CD4-positive, alpha-beta T cell treated with Interleukin-4 for 1 hour (primary cell): ENCODE results near the gene EPYC.

Experiments
- DNase-seq, 2 donors: peaks; one replicate each; pipeline ENCODE4 v3.0.0-alpha.2; 2020 to 2022

EPYC gene, protein sequence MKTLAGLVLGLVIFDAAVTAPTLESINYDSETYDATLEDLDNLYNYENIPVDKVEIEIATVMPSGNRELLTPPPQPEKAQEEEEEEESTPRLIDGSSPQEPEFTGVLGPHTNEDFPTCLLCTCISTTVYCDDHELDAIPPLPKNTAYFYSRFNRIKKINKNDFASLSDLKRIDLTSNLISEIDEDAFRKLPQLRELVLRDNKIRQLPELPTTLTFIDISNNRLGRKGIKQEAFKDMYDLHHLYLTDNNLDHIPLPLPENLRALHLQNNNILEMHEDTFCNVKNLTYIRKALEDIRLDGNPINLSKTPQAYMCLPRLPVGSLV

GRCh38 chr12:91004872-91005271 lies at the start of gene EPYC:
EPYC (minus strand) TSS chr12:91004972; CDS start chr12:91002565, 2,407 bp downstream.
- DNase-seq = no peak

DNA sequence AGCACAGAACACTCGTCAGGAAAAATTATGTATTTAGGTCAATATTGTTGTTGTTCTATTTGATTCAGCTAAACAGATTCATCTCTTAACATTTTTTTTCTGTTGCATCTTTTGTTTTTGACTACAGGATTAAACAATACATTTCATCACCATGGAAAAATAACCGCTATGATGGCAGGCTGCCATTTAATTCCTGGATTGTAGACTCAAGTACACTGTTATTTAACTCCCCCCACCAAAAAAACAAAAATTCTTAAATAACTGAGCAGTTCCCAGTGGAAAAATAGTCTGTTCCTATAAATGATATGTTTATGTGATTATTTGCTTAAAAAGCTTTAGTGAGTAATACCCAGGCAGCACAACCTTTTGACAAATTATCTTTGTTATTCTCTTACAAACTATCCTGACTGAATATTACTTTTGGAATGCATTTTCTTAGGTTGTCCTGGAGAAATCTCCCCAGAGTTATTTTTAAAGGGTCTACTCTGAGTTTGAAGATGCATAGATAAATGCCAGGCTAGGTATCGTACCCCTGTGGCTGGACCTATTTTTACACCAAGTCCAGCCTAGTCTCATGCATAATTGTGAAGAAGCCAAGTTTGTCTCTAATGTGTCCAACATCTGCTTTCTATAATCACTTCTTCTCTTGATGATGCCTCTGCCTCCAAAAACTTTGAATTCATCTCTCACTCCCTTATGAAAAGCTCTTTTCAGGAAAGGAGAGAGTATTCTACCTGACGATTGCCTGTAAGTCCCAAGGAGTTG lies 49.4 kb upstream of the EPYC start:
- DNase-seq = no peak

- DNase-seq = no peak
These were observed 47.3 kb upstream of the EPYC start for GRCh38 chr12:91052026-91052425.

DNA sequence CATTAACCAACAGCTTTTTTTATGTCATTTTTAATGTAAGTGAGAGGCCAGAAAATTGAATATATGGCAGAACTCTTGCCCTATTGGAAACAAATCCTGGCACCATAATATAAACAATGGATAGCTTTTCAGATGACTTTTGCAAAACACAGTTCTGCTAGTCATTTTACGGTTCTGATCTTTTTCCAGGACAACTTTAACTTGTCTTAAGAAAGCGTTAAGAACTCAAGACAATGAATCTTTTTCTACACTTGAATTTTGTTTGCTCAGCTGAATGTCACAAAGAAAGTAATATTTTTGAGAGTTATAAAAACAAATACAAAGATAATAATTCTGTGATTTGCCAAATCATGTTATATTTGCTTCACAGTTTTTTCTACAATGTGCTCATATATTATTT lies 39.8 kb upstream of the EPYC start:
- DNase-seq = no peak

DNA sequence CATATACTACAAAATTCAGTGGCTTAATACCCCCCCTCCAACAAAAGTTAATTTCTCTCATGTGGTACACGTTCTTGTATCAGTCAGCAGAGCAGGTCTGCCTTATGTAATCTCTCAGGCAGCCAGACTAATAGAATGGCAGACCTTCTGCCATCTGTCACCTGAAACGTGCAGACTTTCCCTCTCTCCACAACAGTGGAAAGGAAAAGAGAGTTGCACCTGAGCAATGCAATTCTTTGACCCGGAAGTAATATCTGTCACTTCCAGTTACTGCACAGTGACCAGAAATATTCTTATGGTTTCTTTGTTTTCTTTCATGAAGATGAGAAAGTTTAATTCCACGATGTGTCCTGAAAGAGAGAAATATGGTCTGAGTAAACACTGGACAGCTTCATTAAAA lies 38.6 kb upstream of the EPYC start:
- no peak for DNase-seq

- no peak for DNase-seq
These were observed 35.5 kb upstream of the EPYC start for GRCh38 chr12:91040096-91040755.

DNA sequence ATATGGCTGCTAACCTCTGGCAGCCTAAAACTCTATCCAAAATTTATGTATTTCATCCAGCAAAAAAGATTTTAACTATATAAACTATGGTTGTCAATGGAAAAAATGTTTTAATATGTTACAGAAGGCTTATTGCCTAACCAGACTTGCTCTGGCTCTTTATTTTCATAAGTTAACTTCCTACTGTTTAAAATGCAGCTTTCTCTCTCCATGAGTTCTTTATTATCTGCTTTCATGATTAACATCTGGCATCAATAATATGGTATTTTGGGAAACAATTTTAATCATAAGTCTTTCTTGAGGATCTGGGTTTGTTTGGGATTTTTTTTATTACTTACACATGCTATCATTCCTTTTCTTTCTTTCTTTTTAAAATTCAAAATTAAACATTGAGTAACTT lies 32.5 kb upstream of the EPYC start:
- no peak for DNase-seq

- no peak for DNase-seq
These were observed 28.5 kb upstream of the EPYC start for GRCh38 chr12:91033251-91033650.

DNA sequence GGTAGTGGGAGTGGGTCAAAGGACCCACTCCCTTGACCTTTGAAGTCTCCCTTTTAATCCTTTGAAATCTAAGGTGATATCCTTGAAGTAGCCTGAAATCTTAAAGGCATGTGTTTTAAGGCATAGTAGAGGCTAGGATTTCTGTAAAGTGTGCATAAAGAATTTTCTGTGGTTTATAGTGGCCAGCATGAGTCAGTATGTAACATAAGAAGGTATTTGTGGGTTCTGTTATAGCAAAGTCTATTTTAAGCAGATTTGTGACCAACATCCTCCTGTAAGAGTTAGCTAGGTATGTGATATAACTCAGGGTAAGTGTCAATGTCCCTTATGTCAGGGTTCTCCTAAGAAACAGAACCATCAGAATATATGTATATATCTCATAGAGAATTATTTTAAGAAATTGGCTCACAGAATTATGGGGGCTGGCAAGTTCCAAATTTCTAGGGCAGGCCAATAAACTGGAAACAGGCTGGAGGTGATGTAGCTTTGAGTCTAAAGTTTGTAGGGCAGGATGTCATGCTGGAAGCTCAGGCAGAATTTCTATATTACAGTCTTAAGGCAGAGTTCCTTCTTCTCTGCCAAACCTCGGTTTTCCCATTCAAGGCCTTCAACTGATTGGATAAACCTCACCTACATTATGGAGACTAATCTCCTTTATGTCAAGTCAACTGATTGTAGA lies 18.7 kb upstream of the EPYC start:
- no peak for DNase-seq

DNA sequence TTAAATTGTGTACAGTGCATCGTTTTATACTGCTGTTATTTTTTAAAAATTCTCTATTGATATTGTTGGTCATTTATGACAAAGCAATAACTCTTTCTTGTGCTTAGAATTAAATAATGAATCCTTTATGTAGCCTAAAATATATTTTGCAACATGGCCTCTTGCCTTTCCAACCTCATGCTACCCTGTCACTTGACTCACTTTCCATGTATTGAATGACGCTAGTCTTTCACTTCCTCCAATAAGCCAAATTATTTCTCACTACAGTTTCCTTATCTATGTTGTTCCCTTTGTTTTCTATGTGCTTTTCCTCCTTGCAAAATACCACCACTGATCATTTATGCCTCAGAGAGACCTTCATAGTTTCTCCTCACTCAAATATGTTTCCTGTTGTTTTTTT lies 16.3 kb upstream of the EPYC start:
- DNase-seq = no peak

DNA sequence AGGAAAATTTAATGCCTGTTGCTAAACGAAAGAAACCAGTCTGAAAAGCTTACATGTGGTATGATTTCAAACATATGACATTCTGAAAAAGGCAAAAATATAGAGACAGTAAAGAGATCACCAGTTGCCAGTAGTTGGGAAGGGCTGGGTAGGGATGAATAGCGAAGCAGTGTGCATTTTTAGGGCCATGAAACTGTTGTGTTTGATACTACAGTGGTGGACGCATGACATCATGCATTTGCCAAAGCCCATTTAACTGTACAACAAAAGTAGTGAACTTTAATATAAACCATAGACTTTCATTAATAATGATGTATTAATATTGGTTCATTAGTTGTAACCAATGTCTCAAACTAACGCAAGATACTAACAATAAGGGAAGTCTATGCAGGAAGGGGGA lies 14.7 kb upstream of the EPYC start:
- no peak for DNase-seq

DNA sequence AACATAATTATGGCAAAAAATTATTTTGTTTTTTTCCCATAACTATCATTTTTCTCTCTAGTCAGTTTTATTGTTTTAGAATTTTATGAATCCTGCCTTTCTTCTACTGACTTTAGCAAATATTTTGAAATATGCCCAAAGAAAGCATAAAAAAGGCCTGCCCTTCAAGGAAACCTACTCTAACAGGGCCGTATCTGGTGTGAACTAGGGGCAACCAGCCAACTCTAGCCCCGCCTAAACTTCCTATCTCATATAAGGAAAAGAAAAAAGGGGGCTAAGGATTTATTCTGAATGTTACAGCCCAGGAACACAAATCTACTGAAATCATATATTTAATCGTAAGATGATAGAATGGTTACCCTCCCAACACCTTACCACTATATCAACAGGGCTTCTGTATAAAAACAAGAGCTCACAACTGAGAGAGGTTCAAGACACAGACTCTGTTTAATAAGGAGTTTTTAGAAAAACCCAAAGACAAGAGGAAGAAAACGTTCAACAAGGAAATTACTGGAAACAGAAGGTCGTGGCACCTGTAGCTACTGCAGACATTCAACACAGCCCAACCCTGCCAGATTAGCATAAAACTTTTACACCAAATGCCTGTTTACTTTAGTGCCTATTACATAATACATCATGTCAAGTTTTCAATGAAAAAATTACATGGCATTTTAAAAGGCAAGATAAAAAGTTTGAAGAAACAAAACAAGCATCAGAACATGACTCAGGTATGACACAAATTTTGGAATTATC lies 12.9 kb upstream of the EPYC start:
- DNase-seq = no peak

DNA sequence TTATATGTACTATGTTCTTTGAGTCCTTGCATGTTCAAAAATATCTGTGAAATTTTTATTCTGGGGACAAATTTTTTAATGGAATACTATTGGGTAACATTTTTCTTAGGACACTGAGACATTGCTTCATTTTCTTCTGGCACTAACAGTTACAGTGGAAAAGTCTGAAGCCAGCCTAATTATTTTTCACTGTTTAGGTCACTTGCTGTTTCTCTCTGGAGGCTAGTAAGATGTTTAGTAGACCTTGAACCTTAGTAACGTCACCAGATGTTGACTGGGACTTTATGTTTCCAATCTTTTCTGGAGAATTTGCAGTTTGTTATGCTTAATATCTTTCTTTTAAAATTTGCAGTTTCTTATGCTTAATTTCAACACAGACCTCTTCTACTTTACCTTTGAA lies 12.3 kb upstream of the EPYC start:
- DNase-seq = no peak

GRCh38 chr12:91009319-91009950 lies 4.7 kb upstream of the EPYC start:
- no peak for DNase-seq

GRCh38 chr12:91007531-91008290 lies 2.9 kb upstream of the EPYC start:
- DNase-seq = no peak

GRCh38 chr12:91003737-91004136 lies 1.0 kb downstream of the EPYC start:
- no peak for DNase-seq

- no peak for DNase-seq
These were observed 3.5 kb downstream of the EPYC start for GRCh38 chr12:91001306-91001705.

DNA sequence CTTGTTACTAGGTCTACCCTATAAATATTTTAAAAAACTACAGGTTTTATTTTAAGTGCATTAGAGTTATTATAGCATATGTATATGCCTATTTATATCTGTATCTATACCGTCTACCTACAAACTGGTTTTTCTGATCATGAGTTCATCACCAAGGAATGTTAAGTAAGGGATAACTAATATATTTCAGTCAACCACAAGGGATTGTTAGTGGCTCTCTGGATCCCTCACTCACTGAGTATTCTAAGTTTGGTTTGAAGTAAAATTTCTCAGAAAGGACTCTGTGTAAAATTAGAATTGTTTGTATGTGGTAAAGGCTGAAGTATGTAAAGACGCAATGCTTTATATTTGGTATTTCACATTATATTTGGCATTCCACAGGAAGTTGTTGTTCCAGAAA lies 4.8 kb downstream of the EPYC start:
- DNase-seq = no peak

GRCh38 chr12:90999527-90999926 lies 5.2 kb downstream of the EPYC start:
- no peak for DNase-seq

DNA sequence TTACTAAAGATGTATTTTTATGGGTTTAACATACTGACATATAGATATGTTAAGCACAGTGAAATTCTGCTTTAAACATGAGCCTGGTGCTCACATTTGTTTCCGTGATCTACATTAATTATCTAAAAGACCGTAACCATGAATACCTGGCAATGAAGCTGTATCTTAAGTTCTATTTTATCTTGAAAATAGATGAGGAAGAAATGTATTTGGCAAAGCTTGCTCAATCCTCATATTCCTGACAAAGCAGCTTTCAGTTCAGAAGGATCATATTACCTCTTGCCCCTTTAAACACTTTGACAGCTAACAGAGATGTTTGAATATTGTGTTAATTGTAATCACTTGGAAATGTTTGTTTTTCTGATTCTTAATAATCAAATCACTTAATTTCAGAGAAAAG lies 9.8 kb downstream of the EPYC start:
- DNase-seq = no peak

DNA sequence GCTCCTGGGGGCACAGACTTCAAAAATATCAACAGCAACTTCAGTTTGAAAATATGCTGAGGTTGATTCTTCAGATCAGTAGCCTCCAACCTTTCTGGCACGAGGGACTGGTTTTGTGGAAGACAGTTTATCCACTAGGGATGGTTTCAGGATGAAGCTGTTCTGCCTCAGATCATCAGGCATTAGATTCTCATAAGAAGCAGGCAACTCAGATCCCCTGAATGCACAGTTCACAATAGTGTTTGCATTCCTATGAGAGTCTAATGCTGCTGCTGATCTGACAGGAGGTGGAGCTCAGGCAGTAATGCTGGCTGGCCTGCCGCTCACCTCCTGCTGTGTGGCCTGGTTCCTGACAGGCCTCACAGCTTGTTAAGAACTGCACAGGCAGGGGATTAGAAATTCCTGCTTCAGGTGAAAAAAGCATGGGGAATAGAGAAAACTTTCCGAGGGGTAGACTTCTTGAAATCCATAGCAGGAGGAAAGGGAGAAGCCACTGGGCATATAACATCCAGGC lies 12.8 kb downstream of the EPYC start:
- no peak for DNase-seq
